ENCODE measurements around the gene RTRAF. TPM values are rescaled to one million over a fixed set of nuclear protein-coding genes. Genes with fewer than 3 reads are reported as not detected.
A peak's percentile ranks its signal among the peaks of the same experiment; 100 is the strongest.

RTRAF gene
- total RNA-seq, 1 experiment from 2014 or later = 784 TPM

GRCh38 chr14:52007637-52008036, 18.3 kb downstream of the RTRAF start:
- Histone ChIP-seq H3K4me3 (ENCODE audit: low read length) (no peak overlapping the region), H3K4me1 (ENCODE audit: low read length) (peaks cover 13% of the 10 kb centered on the region), H4K20me1 (ENCODE audit: insufficient read depth, low read depth, low read length) (peaks cover 14% of the 10 kb centered on the region; the same call in 1 of the 2 replicates), H3K4me2 (ENCODE audit: low read depth, low read length, poor library complexity, severe bottlenecking) (no peak overlapping the region), H3K9me3 (ENCODE audit: low read length) (no peaks in the 10 kb centered on the region), H3K9ac (ENCODE audit: low read length) (no peak overlapping the region), H2AFZ (ENCODE audit: low read length) (no peak overlapping the region), H3K79me2 (ENCODE audit: low read length) (peaks cover 3% of the 10 kb centered on the region; the same call in 1 of the 2 replicates), H3K9me2 (replicated peaks; ENCODE audit: insufficient read depth, low read length) (no peaks in the 10 kb centered on the region), H3K27me3 (ENCODE audit: low read length) (no peaks in the 10 kb centered on the region), H3K27ac (ENCODE audit: low read length) (no peak overlapping the region), H3K36me3 (ENCODE audit: insufficient read depth, low read length) (peaks cover 89% of the 10 kb centered on the region)
- DNase-seq = no peak

- Histone ChIP-seq H3K9me3 (ENCODE audit: low read length) (no peaks in the 10 kb centered on the region), H2AFZ (ENCODE audit: low read length) (no peak overlapping the region), H3K27ac (ENCODE audit: low read length) (no peak overlapping the region), H3K36me3 (ENCODE audit: insufficient read depth, low read length) (peaks cover 84% of the 10 kb centered on the region), H3K27me3 (ENCODE audit: low read length) (no peaks in the 10 kb centered on the region), H3K9me2 (replicated peaks; ENCODE audit: insufficient read depth, low read length) (no peaks in the 10 kb centered on the region), H3K4me2 (ENCODE audit: low read depth, low read length, poor library complexity, severe bottlenecking) (no peak overlapping the region), H3K4me1 (ENCODE audit: low read length) (peaks cover 13% of the 10 kb centered on the region), H3K79me2 (ENCODE audit: low read length) (peaks cover 2% of the 10 kb centered on the region; the same call in 1 of the 2 replicates), H4K20me1 (ENCODE audit: insufficient read depth, low read depth, low read length) (peaks cover 14% of the 10 kb centered on the region; the same call in 1 of the 2 replicates), H3K9ac (ENCODE audit: low read length) (no peak overlapping the region), H3K4me3 (ENCODE audit: low read length) (no peak overlapping the region)
- DNase-seq = no peak
Measured at GRCh38 chr14:52008136-52008535, 18.8 kb downstream of the RTRAF start.

- no peak overlapping the region for H3K4me2 ChIP-seq (ENCODE audit: low read depth, low read length, poor library complexity, severe bottlenecking)
- H3K4me3 ChIP-seq (ENCODE audit: low read length) = no peak overlapping the region
- no peak overlapping the region for H2AFZ ChIP-seq (ENCODE audit: low read length)
- no peaks in the 10 kb centered on the region for H3K79me2 ChIP-seq (ENCODE audit: low read length)
- H3K27ac ChIP-seq (ENCODE audit: low read length) = no peak overlapping the region
- no peaks in the 10 kb centered on the region for H3K9me3 ChIP-seq (ENCODE audit: low read length)
- H3K9me2 ChIP-seq (replicated peaks; ENCODE audit: insufficient read depth, low read length) = no peaks in the 10 kb centered on the region
- no peak for DNase-seq
- no peaks in the 10 kb centered on the region for H3K27me3 ChIP-seq (ENCODE audit: low read length)
- peaks cover 63% of the 10 kb centered on the region for H3K36me3 ChIP-seq (ENCODE audit: insufficient read depth, low read length)
- no peaks in the 10 kb centered on the region for H3K4me1 ChIP-seq (ENCODE audit: low read length)
- H4K20me1 ChIP-seq (ENCODE audit: insufficient read depth, low read depth, low read length) = peaks cover 13% of the 10 kb centered on the region
- no peak overlapping the region for H3K9ac ChIP-seq (ENCODE audit: low read length)
Measured at GRCh38 chr14:52010173-52010693, 20.9 kb downstream of the RTRAF start.

- no peaks in the 10 kb centered on the region for H3K27me3 ChIP-seq (ENCODE audit: low read length)
- no peak for DNase-seq
- no peak overlapping the region for H2AFZ ChIP-seq (ENCODE audit: low read length)
- no peaks in the 10 kb centered on the region for H3K9me2 ChIP-seq (replicated peaks; ENCODE audit: insufficient read depth, low read length)
- H3K9ac ChIP-seq (ENCODE audit: low read length) = no peak overlapping the region
- no peak overlapping the region for H3K4me3 ChIP-seq (ENCODE audit: low read length)
- no peak overlapping the region for H3K27ac ChIP-seq (ENCODE audit: low read length)
- no peak overlapping the region for H3K4me2 ChIP-seq (ENCODE audit: low read depth, low read length, poor library complexity, severe bottlenecking)
- no peaks in the 10 kb centered on the region for H3K4me1 ChIP-seq (ENCODE audit: low read length)
- peaks cover 51% of the 10 kb centered on the region for H3K36me3 ChIP-seq (ENCODE audit: insufficient read depth, low read length)
- peaks cover 13% of the 10 kb centered on the region for H4K20me1 ChIP-seq (ENCODE audit: insufficient read depth, low read depth, low read length)
- H3K79me2 ChIP-seq (ENCODE audit: low read length) = no peaks in the 10 kb centered on the region
- H3K9me3 ChIP-seq (ENCODE audit: low read length) = no peaks in the 10 kb centered on the region
Measured at GRCh38 chr14:52011523-52011922, 22.2 kb downstream of the RTRAF start.

- H3K27me3 ChIP-seq (ENCODE audit: low read length) = no peaks in the 10 kb centered on the region
- H2AFZ ChIP-seq (ENCODE audit: low read length) = no peak overlapping the region
- H3K27ac ChIP-seq (ENCODE audit: low read length) = no peak overlapping the region
- H3K4me2 ChIP-seq (ENCODE audit: low read depth, low read length, poor library complexity, severe bottlenecking) = no peak overlapping the region
- DNase-seq = no peak
- H3K9me2 ChIP-seq (replicated peaks; ENCODE audit: insufficient read depth, low read length) = no peaks in the 10 kb centered on the region
- H3K4me1 ChIP-seq (ENCODE audit: low read length) = no peaks in the 10 kb centered on the region
- H3K36me3 ChIP-seq (ENCODE audit: insufficient read depth, low read length) = peaks cover 39% of the 10 kb centered on the region
- no peak overlapping the region for H3K9ac ChIP-seq (ENCODE audit: low read length)
- H3K9me3 ChIP-seq (ENCODE audit: low read length) = no peaks in the 10 kb centered on the region
- no peaks in the 10 kb centered on the region for H3K79me2 ChIP-seq (ENCODE audit: low read length)
- H4K20me1 ChIP-seq (ENCODE audit: insufficient read depth, low read depth, low read length) = peaks cover 12% of the 10 kb centered on the region
- no peak overlapping the region for H3K4me3 ChIP-seq (ENCODE audit: low read length)
Measured at GRCh38 chr14:52012635-52013034, 23.3 kb downstream of the RTRAF start.

GRCh38 chr14:52013984-52014600, 24.7 kb downstream of the RTRAF start:
- no peaks in the 10 kb centered on the region for H3K79me2 ChIP-seq (ENCODE audit: low read length)
- no peak overlapping the region for H3K9ac ChIP-seq (ENCODE audit: low read length)
- H4K20me1 ChIP-seq (ENCODE audit: insufficient read depth, low read depth, low read length) = peaks cover 7% of the 10 kb centered on the region; the same call in 1 of the 2 replicates
- H3K27ac ChIP-seq (ENCODE audit: low read length) = no peak overlapping the region
- no peaks in the 10 kb centered on the region for H3K9me3 ChIP-seq (ENCODE audit: low read length)
- no peaks in the 10 kb centered on the region for H3K9me2 ChIP-seq (replicated peaks; ENCODE audit: insufficient read depth, low read length)
- no peak overlapping the region for H3K4me2 ChIP-seq (ENCODE audit: low read depth, low read length, poor library complexity, severe bottlenecking)
- no peak overlapping the region for H2AFZ ChIP-seq (ENCODE audit: low read length)
- no peak overlapping the region for H3K4me3 ChIP-seq (ENCODE audit: low read length)
- peak; percentile 73 for DNase-seq
- H3K4me1 ChIP-seq (ENCODE audit: low read length) = no peaks in the 10 kb centered on the region
- no peaks in the 10 kb centered on the region for H3K27me3 ChIP-seq (ENCODE audit: low read length)
- H3K36me3 ChIP-seq (ENCODE audit: insufficient read depth, low read length) = peaks cover 25% of the 10 kb centered on the region; the same call in 1 of the 2 replicates

GRCh38 chr14:52014601-52015267, 25.4 kb downstream of the RTRAF start:
- no peaks in the 10 kb centered on the region for H3K27me3 ChIP-seq (ENCODE audit: low read length)
- no peaks in the 10 kb centered on the region for H3K9me3 ChIP-seq (ENCODE audit: low read length)
- DNase-seq = no peak
- H4K20me1 ChIP-seq (ENCODE audit: insufficient read depth, low read depth, low read length) = peaks cover 7% of the 10 kb centered on the region; the same call in 1 of the 2 replicates
- H2AFZ ChIP-seq (ENCODE audit: low read length) = no peak overlapping the region
- H3K27ac ChIP-seq (ENCODE audit: low read length) = no peak overlapping the region
- H3K9me2 ChIP-seq (replicated peaks; ENCODE audit: insufficient read depth, low read length) = no peaks in the 10 kb centered on the region
- no peaks in the 10 kb centered on the region for H3K4me1 ChIP-seq (ENCODE audit: low read length)
- H3K4me2 ChIP-seq (ENCODE audit: low read depth, low read length, poor library complexity, severe bottlenecking) = no peak overlapping the region
- H3K79me2 ChIP-seq (ENCODE audit: low read length) = no peaks in the 10 kb centered on the region
- H3K9ac ChIP-seq (ENCODE audit: low read length) = no peak overlapping the region
- peaks cover 20% of the 10 kb centered on the region; the same call in 1 of the 2 replicates for H3K36me3 ChIP-seq (ENCODE audit: insufficient read depth, low read length)
- no peak overlapping the region for H3K4me3 ChIP-seq (ENCODE audit: low read length)

- no peaks in the 10 kb centered on the region for H3K9me3 ChIP-seq (ENCODE audit: low read length)
- no peaks in the 10 kb centered on the region for H3K27me3 ChIP-seq (ENCODE audit: low read length)
- peaks cover 7% of the 10 kb centered on the region; the same call in 1 of the 2 replicates for H4K20me1 ChIP-seq (ENCODE audit: insufficient read depth, low read depth, low read length)
- H3K4me1 ChIP-seq (ENCODE audit: low read length) = no peaks in the 10 kb centered on the region
- no peaks in the 10 kb centered on the region for H3K79me2 ChIP-seq (ENCODE audit: low read length)
- H3K4me3 ChIP-seq (ENCODE audit: low read length) = no peak overlapping the region
- no peak overlapping the region for H2AFZ ChIP-seq (ENCODE audit: low read length)
- DNase-seq = peak; percentile 60
- H3K27ac ChIP-seq (ENCODE audit: low read length) = no peak overlapping the region
- no peaks in the 10 kb centered on the region for H3K9me2 ChIP-seq (replicated peaks; ENCODE audit: insufficient read depth, low read length)
- peaks cover 14% of the 10 kb centered on the region; the same call in 1 of the 2 replicates for H3K36me3 ChIP-seq (ENCODE audit: insufficient read depth, low read length)
- no peak overlapping the region for H3K9ac ChIP-seq (ENCODE audit: low read length)
- H3K4me2 ChIP-seq (ENCODE audit: low read depth, low read length, poor library complexity, severe bottlenecking) = no peak overlapping the region
Measured at GRCh38 chr14:52015411-52016030, 26.2 kb downstream of the RTRAF start.

All from Karpas-422 (cell line).